Fibroblast of peridontal ligament (primary cell): ENCODE measurements around the gene WNT7B.

Source experiments
- DNase-seq: peaks from one replicate; pipeline ENCODE4 v3.0.0-alpha.2; 2010; ENCODE audit errors: extremely low read depth

WNT7B gene

DNA sequence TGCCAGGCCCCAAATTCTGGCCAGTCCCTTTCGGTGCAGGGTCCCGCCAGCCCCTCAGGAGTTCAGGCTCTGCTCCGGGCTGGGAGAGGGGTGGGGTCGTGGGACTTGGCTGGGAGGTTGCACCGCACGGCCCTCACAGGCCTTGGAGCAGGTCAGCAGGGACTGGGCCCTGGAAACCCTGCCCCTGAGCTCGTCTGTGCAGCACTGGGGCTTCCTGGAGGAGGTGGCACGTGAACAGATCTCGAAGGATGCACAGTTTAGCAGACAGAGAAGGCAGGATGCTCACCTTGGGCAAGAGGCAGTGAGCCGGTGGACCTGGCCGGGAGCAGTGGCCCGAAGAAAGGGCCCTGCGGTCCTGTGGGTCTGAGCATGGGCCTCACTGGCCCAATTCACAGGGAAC lies 70.0 kb downstream of the WNT7B start:
- no peak for DNase-seq

DNA sequence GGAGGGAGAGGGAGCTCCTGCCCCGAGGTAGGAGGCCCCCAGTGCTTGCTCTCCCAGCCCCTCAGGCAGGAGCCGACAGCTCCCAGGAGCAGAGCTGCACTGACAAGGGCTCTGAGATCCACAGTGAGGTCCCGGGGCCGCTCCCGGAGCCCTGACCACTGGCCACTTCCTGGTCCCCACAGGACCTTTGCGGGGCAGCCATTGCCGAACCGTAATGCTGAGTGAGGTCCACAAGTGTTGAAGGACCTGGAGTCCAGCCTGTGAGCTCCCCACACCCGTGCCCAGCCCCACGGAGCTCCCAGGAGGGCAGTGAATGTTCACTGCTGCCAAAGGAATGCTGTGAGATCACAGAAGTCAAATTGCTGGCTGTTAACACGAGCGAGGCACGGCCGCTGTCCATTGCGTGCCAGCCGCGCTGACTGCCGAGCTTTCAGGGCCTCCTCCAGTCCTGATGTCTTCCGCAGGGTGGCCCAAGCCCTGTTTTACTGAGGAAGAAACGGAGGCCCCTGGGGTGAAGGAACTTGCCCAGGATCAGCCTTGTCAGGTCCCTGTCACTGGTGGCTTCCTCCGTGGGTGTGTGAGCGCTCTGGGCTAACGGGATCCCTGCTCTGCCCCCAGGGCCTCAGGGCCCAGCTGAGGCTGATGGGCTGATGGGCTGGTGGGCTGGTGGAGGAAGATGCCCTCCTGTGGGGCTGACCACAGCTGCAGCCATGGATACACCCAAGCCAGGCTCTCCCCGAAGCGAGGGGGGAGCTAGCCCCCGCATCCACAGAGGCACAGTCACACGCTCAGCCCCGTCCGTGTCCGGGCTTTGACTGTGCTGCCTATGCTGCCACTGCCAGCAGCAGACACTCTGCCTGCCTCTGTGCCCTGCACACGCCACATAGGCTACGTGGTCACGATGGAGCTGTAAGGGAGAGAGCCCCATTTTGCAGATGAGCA lies 70.8 kb downstream of the WNT7B start:
- DNase-seq = peak; percentile 65

DNA sequence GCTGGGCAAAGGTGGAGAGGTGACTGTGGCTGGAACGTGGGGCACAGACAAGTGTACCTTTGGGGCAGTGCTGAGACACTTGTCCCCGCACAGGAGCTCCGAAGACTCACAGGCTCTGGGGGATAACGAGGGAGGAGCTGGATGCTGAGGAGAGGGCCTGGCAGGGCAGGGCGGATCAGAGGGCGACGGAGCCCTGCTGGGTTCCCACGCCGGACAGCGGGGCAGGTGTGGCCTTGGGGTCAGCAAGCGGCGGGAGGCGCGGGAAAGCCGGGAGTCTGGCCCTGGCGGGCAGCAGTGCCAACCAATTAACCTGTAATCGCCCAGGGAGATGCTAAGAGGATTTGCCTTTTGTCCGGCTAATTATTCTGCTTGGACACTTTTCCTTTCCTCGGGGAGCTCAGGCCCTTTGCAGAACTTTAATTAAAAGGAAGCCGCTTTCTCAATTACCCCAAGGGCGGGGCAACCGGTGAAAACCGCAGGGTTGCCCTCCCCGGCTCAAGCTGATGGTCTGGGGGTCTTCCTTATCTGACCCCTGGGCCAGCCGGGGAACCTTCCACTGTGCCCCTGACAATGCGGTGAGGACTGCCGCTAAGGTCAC lies 71.5 kb downstream of the WNT7B start:
- DNase-seq = no peak

DNA sequence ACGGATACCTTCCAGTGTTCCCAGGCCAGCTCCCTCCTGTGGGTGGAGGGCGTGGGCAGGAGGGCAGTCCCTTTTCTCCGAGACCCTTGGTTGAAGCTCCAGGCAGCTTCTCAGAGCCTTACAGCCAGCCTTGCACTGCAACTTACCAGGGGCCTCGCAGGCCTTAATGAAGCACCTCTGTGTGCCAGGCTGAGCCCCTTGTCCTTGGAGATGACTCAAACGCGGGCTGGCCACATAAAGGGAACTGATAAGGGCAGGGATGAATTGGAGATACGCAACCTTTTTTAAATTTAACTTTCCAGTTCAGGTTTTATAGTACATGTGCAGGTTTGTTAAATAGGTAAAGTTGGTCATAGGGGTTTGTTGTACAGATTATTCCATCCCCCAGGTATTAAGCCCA lies 72.7 kb downstream of the WNT7B start:
- no peak for DNase-seq

DNA sequence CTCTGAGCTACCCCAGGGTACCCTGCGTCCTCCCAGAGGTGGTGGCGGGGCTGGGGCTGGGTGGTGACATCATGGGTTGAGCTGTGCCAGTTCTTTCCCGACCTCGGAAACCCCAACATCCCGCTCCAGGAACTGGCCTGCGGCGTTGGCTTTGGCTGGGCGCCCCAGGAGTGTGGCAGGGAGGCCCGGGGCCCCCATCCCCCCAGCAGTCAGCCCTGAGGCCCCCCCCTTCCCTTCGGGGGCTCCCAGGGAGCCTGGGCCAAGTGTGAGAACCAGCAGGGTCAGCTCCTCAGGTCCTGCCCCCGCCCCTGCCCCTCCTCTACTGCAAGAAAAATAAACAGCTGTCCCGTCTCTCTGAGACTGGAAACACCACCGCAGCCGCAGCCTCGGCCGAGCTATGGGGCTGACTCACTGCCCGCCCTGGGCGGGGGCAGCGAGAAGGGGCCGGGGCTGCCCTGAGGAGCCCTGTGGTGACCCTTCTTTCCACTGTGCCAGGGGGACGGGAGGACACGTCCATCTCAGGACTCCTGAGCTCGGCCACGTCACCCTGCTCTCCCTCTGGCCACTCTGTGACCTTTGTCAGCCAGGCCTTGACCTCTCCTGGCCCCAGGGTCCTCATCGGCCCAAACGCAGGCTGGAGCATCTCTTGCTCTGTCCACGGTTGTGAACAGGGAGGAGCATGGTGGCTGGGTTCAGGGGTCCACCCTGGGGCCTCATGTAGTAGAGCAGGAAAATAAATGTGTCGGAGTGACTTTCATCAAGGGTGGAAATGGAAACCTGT lies 73.4 kb downstream of the WNT7B start:
- peak; percentile 69 for DNase-seq

DNA sequence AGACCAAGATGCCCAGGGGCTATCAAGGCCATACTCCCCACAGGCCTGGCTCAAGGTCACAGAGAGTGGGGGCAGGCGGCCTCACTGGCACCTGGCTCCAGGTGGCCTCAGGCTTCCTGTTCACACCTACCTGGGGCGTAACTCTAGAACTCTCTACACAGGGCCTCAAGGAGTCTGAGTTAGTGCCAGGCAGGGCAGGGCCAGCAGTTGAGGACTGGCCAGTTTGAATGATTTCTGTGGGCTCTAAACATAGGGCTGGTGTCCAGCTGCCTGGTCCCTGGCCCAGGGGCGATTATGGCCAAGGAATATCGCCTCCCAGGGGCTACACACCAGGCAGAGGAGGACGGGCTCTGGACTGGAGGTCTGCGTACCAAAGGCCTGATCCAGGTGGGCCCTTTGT lies 79.2 kb downstream of the WNT7B start:
- no peak for DNase-seq

DNA sequence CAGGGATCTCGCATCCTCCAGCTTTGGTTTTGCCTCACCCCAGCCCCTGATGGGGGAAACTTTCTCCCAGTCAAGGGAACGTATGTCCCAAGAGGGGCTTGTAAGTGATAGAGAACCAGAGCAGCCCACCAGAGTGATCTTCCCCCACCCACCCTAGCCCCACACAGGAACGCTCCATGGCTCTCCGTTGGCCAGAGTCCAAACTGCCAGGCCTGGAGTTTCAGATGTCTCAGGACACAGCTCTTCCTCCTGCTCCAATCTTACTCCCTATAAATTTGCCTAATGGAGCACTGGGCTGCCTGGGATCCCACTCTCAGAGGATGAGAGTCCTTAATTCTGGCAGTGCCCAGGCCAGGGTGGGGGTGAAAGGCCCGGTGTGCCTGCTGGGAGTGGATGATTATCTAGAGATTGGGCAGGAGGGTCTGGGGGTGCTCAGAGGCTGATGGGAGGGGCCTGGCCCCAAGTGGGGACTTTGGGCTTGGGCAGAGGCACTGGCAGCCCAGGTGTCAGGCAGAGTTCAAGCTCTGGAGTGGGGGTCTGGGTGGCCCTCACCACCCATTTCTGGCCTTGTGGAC lies 79.9 kb downstream of the WNT7B start:
- DNase-seq = no peak

DNA sequence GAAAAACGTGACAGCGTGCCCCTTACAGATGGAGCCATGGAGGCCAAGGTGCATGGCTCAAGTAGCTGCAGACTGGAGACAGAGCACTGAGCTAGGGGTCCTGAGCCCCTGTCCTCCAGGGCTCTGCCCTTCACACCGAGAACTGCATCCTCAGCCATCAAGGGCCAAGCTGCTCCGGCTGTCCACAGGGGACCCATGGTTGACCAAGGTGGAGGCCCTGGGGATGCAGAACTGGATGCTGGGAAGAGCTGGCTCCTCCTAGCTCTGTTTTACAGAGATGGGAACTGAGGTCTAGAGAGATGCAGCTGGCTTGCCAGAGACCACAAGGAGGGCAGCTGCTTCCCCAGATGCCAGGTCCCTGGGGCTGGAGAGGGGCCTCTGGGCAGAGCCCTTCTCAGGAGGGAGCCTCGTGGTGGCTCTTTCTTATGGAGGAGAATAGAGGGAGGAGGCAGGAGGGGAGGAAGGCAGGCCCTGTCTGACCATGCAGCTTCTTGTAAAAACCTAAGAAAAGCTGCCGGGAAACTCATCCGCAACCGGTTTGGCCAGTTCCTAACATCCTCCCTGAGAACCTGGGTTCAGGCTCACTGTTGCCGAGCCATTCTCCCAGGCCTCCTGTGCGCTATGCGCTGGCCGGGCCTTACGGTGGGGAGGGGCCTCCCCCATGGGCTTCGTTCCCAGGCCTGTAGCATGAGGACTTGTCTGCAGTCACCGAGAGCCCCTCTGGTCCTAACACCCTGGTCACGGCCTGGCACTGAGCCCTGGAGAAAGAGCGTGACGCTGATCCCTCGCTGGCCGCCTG lies 80.6 kb downstream of the WNT7B start:
- DNase-seq = no peak

DNA sequence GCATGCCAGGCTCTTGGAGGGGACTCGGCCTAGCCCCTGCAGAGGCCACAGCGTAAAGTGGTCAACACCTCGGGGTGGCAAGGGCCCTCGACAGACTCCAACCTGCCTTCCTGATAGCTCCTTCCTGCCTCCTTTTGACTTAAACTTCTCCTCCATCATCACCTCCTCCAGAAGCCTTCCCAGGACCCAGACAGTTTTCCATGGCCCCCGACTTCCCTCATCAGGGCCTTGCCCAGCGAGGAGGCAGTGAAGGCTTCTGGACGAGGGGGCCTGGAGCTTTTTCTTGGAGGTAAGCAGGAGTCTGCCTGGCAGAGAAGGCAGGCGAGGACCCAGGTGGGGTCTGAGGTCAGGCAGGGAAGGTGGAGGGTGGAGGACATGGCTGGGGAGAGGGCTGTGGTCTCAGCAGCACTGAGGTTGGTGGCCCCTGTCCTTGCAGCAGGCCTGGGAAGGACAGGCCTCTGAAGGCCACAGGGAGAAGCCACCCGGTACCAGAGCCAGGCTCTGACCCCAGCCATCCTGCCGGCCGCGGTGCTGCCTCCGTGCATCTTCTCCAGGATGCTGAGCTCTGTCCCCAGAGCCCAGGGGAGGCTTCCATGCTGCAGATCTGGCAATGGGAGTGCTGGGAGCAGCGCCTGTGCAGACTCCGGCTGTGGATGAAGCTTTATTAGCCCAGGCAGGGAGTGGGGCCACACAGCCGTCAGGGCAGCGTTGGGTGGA lies 81.4 kb downstream of the WNT7B start:
- no peak for DNase-seq

DNA sequence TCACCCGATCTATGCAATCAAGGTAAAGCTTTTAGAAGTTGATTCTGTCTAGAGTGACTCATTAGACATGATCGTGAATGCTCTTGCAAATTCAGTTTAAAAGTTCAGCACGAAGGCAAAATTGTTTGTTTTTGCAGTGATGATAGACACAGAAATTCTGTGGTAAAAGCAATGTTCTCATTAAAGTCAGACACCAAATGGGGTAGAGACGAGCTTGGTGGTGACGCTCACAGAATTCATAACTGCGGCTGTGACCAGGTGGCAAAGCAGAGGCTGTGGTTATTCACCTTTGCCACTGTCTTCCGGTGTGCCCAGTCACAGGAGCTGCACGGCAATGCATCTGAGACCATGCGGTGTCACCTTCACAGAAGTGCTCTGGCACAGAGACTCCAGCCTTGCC lies 83.4 kb downstream of the WNT7B start:
- peak; percentile 44 for DNase-seq

DNA sequence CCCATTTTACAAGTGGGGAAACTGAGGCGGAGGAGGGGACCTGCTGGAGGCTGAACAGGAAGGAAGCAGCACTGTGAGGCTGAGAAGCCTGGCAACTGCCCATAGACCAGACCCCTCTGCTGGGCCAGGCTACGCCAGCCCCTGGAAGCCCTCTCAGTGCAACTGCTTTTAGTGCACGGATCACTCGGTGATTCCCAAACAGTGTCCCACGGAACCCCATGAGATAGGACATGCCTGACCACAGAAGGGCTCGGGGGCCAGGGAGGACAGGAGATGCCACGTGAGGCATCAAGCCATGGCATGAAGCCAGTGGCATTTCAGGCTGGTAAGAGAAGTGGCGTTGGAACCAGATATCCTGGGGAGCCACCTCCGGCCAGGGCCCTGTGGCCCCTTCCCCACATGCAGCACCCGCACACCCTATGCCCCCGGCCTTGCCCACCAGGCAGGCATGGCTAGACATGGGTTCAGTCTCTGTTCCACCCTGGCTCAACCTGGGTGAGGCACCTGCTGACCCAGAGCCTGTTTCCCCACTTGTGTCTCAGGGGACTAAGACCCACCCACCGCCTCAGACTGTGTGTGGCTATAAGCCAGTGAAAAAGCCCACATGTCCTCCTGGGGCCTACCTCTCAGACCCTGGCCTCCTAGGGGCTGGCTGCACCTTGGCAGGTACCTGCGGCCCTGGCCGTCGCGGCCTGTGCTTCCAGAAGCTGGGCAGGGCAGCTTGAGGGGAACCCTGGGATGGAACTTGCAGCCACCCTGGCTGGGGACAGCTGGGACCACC lies 84.1 kb downstream of the WNT7B start:
- DNase-seq = no peak

DNA sequence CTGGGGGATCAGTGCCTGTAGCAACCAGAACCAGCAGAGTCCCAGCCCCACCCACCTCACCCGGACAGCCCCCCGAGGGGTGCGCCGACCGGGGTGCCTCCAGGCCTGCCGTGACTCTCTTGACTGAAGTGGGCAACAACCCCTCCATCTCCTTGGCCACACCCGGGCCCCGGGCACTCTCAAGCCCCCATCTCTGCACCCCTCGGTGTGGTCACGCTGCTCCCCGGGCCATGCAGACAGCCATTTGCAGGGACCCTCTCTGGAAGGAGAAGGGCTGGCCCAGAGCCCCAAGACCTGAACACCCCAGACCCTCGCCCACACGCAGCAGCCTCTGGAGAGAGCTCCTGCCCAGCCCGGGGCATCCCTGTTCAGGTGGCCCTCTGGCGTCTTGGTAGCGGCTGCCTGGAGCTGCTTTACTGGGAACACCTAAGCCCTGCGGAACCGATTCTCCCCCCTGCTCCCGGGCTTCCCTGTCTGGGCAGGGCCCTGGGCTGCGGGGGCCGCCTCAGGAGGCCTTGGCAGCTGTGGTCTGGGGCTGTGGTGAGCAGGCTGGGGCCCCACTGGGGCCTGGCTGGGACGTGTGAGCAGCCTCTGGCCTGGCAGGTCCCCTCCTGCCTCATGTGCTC lies 84.9 kb downstream of the WNT7B start:
- no peak for DNase-seq

DNA sequence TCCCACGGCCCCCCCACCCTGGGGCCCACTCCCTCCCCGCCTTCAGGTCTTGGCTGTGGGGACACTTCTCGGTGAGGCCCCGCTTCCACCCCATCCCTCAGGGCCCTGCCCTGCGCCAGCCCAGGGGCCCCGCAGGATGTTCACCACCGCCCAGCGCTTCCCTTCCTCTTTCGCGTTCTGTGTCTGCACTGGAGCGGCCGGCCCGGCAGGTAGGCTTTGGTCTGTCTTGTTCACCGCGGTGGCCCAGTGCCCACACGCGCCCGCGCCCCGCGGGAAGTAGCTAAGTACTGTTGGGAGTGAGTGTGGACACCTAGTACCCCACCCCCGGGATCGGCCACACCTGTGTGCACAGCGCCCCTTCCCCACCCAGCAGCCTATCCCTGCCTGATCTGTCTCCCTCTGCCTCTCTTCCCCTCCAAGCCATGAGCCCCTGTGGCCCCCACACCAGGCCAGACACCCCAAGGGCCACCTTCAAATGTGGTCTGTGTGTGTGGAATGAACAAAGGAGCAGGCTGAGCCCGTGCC lies 85.4 kb downstream of the WNT7B start:
- DNase-seq = no peak

DNA sequence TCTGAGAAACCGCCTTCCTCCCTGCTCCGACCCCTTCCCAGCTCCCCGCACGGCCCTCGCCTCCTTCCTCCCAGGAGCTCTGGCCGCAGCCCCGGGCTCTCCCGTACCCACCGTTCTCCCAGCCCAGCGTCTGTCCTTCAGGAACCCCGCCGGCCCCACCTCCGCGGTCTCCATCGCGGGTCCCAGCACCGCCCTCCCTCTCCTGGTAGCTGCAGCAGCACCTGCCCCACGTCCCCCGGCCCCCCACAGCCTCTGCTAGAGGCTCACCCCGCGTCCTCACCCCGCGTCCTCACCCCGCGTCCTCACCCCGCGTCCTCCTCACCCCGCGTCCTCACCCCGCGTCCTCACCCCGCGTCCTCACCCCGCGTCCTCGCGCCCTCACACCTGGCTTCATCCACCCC lies 85.9 kb downstream of the WNT7B start:
- DNase-seq = no peak

DNA sequence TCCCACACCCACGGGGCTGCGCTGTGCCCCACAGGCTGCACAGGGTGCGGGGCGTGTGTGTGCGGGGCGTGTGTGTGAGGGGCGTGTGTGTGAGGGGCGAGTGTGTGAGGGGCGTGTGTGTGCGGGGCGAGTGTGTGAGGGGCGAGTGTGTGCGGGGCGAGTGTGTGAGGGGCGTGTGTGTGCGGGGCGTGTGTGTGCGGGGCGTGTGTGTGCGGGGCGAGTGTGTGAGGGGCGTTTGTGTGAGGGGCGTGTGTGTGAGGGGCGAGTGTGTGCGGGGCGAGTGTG lies 86.7 kb downstream of the WNT7B start:
- DNase-seq = no peak

DNA sequence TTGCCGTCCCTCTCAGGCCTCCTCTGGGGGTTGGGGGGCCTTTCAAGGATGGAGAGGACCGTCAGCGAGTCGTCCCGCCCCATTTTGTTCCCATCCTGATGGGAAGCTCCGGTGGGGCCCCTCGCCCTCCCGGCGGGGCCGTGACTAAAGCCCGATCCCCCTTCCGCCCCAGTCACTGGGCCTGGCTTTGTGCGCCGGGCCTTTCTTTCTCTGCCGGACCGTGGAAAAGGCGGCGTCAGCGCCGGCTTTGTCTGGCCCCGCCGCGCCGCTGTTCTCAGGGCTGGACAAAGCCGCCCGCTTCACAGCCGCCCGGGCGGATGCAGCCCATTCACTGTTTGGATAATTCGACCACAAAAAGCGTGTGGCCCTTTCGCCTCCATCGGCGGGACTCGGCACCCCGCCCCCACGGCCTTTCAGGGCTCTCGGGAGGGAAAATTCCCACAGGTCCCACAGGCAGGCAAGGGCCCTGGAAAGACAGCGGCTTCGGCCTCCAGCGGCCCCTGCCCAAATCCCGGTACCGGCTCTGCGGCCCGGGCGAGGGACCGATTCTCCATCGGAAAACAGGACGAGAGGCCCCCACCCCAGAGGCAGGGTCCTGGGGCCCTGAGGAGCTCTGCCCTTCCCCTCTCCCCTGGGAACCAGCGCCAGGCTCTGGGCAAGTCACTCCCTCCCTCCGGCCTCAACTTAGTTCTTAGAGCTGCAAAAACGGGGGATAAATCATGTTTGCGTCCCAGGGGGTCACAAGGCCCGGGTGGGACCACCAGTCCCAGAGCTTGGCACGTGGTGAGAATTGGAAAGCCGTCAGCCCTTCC lies 87.2 kb downstream of the WNT7B start:
- DNase-seq = no peak

DNA sequence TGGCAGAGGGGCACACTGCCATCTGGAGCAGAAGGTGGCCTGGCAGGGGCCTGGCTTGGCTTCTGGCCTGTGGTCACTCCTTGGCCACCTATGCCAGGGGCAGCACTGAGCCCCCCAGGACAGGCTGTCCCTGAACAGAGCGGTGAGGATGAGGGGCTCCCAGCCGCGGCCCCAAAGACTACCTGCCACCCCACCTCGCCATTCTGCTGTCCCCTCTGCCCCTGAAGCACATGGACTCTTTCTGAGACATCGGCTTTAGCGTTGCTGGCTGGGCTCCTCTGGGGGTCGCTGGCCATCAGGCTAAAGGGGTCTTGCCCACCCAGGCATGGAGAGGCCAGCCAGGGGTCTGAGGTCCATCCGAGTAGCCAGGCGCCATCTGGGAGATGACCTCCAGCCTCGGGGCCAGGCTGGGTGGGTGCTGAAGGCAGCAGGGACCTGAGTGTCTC lies 87.8 kb downstream of the WNT7B start:
- DNase-seq = no peak
